GM23248 (cell line): ENCODE data around the gene MAPK8IP2. TPM values are rescaled to one million over a fixed set of nuclear protein-coding genes. Genes with fewer than 3 reads are reported as not detected.

Experiments
- DNase-seq: peaks from one replicate; pipeline ENCODE4 v3.0.0-alpha.2; 2015
- H2AFZ ChIP-seq: fragments of 200-600 bp; sonication (generic); 2 replicates; pipeline ENCODE4 v1.6.1; 2016; ENCODE audit warnings: antibody characterized with exemption
- H3F3A ChIP-seq: fragments of 200-600 bp; sonication (generic); 2 replicates; pipeline ENCODE4 v1.6.1; 2016; ENCODE audit warnings: mild to moderate bottlenecking, antibody characterized with exemption, mixed run types; ENCODE audit not compliant: insufficient read depth
- H3K27ac ChIP-seq: fragments of 200-600 bp; sonication (generic); 2 replicates; pipeline ENCODE4 v1.5.1; 2016; ENCODE audit warnings: mild to moderate bottlenecking
- H3K27me3 ChIP-seq: fragments of 200-600 bp; sonication (generic); replicated peaks from 2 replicates; pipeline ENCODE4 v1.6.1; 2016; ENCODE audit warnings: mild to moderate bottlenecking; ENCODE audit not compliant: insufficient read depth
- H3K36me3 ChIP-seq: fragments of 200-600 bp; sonication (generic); 2 replicates; pipeline ENCODE4 v1.6.1; 2016; ENCODE audit warnings: low read depth, mild to moderate bottlenecking
- H3K4me1 ChIP-seq: fragments of 200-600 bp; sonication (generic); 2 replicates; pipeline ENCODE4 v1.6.1; 2016; ENCODE audit warnings: mild to moderate bottlenecking; ENCODE audit not compliant: insufficient read depth
- H3K4me2 ChIP-seq: fragments of 200-600 bp; sonication (generic); one replicate; pipeline ENCODE4 v1.6.1; 2016; ENCODE audit warnings: mild to moderate bottlenecking; ENCODE audit not compliant: unreplicated experiment
- H3K4me3 ChIP-seq: fragments of 200-600 bp; sonication (generic); 2 replicates; pipeline ENCODE4 v1.5.1; 2016; ENCODE audit warnings: mild to moderate bottlenecking
- H3K79me2 ChIP-seq: fragments of 200-600 bp; sonication (generic); 2 replicates; pipeline ENCODE4 v1.6.1; 2016; ENCODE audit warnings: mild to moderate bottlenecking; ENCODE audit not compliant: insufficient read depth
- H3K9ac ChIP-seq: fragments of 200-600 bp; sonication (generic); 2 replicates; pipeline ENCODE4 v1.6.1; 2016; ENCODE audit warnings: mild to moderate bottlenecking
- H3K9me2 ChIP-seq: fragments of 200-600 bp; sonication (generic); 2 replicates; pipeline ENCODE4 v1.6.1; 2016; ENCODE audit warnings: mixed run types, mild to moderate bottlenecking, moderate library complexity; ENCODE audit not compliant: insufficient read depth
- H3K9me3 ChIP-seq: fragments of 200-600 bp; sonication (generic); one replicate; pipeline ENCODE4 v1.6.1; 2017; ENCODE audit warnings: low read depth
- H4K20me1 ChIP-seq: fragments of 200-600 bp; sonication (generic); 2 replicates; pipeline ENCODE4 v1.6.0; 2016; ENCODE audit not compliant: insufficient read depth
- EZH2 ChIP-seq: fragments of 200-600 bp; sonication (generic); IDR thresholded peaks from 2 replicates; pipeline ENCODE4 v1.6.1; 2018; ENCODE audit warnings: antibody characterized with exemption, mild to moderate bottlenecking; ENCODE audit not compliant: insufficient read depth, poor library complexity, severe bottlenecking
- EZH2phosphoT487 ChIP-seq: fragments of 200-600 bp; sonication (generic); IDR thresholded peaks from 2 replicates; pipeline ENCODE4 v1.6.1; 2018; ENCODE audit warnings: antibody characterized with exemption, moderate library complexity, mild to moderate bottlenecking, low read depth; ENCODE audit not compliant: insufficient read depth
- WGBS, 2 experiments: methylation state at CpG; one replicate each; pipeline ENCODE4 v1.1.6; 2015 to 2017; ENCODE audit warnings: low lambda C conversion rate in 2 of 2, low coverage in 1 of 2; ENCODE audit errors: missing lambda C conversion rate in 2 of 2; 5-methylcytosine and 5-hydroxymethylcytosine counted together
- in situ Hi-C: fragments of 300-500 bp; cut with MboI; formaldehyde crosslinking; loops from 2 replicates; pipeline ENCODE4 v1.15.0; 2020
- polyA plus RNA-seq: library from polyadenylated mRNA; unstranded; fragments of >200 nt; fragmentation: Nextera tagmentation; extraction: Ambion mirVana; gene quantifications from 2 replicates; pipeline ENCODE4 v1.2.1, GENCODE V29; 2016
- total RNA-seq: library from RNA; depleted of rRNA; stranded (reverse); fragments of >200 nt; shearing (Covaris generic); gene quantifications from 2 replicates; pipeline ENCODE4 v1.2.3, GENCODE V29; 2014

MAPK8IP2 gene
- total and polyA plus RNA-seq, 2 experiments from 2014 or later = 0.06 TPM; not detected in 1

DNA sequence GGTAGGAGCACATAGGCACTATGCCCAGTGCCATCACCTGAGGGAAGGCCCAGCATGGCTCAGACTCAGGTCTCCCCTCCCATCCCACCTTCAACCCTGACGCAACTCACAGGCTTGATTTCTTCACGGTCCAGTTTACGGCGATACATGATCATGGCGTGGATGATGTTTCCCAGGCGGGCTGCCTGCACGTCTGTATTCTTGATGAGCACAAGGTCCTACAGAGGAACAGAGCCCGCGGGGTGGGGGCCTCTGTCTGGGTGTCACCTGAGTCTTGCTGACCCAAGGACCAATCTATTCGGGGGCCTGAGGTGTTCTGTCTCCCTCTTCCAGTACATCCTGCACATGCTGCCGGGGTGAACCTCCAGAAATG lies 26.2 kb upstream of the MAPK8IP2 start:
- H3K27me3 ChIP-seq = no peaks in the 10 kb centered on the region
- no peak overlapping the region for H3K4me2 ChIP-seq
- H3K36me3 ChIP-seq = no peaks in the 10 kb centered on the region
- no peak overlapping the region for H3K9ac ChIP-seq
- H3K4me1 ChIP-seq = peaks cover 14% of the 10 kb centered on the region
- no peak overlapping the region for H3K27ac ChIP-seq
- H3K79me2 ChIP-seq = no peaks in the 10 kb centered on the region
- no peak overlapping the region for H2AFZ ChIP-seq
- WGBS, 2 experiments = 91 to 93% methylated on average over 11 of the region's 11 CpGs
- DNase-seq = no peak
- TF ChIP-seq EZH2phosphoT487 (no peak), EZH2 (no peak)
- no peaks in the 10 kb centered on the region for H3K9me3 ChIP-seq
- in situ Hi-C loops = no loop called here
- H3K9me2 ChIP-seq = no peaks in the 10 kb centered on the region
- no peaks in the 10 kb centered on the region for H3F3A ChIP-seq
- no peak overlapping the region for H3K4me3 ChIP-seq
- no peaks in the 10 kb centered on the region for H4K20me1 ChIP-seq

DNA sequence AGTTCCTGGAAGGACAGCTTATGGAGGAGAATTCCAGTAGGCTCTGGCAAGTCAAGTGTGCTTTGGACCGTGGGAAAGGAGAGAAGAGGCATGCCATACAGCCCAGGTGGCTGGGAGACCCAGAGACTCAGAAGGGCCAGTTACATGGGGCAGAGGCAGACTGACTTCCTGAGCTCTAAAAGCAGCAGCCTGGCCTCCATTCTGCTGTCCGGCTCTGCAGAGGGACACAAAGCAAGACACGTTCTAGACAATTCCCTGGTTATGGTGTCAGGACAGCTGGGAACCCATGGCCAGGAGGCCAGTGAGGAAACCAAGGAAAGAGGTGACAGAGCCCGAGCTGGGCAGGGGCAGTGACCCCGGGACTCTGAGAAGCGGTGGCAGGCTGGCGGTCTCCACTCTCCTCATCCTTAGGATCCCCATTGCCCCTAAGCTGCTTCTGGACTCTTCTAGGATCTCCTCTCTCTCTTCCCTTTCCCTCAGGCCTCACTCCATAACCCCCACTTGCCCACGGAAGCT lies 25.1 kb upstream of the MAPK8IP2 start:
- H2AFZ ChIP-seq = no peak overlapping the region
- DNase-seq = no peak
- H3K27me3 ChIP-seq = no peaks in the 10 kb centered on the region
- no peaks in the 10 kb centered on the region for H3K9me2 ChIP-seq
- H3K4me3 ChIP-seq = no peak overlapping the region
- 91 to 96% methylated on average over 8 of the region's 8 CpGs for WGBS, 2 experiments
- H3K27ac ChIP-seq = no peak overlapping the region
- no peaks in the 10 kb centered on the region for H3K9me3 ChIP-seq
- H3K4me2 ChIP-seq = no peak overlapping the region
- peaks cover 14% of the 10 kb centered on the region for H3K4me1 ChIP-seq
- TF ChIP-seq EZH2 = no peak
- TF ChIP-seq EZH2phosphoT487 = no peak
- no peaks in the 10 kb centered on the region for H3F3A ChIP-seq
- no peaks in the 10 kb centered on the region for H3K79me2 ChIP-seq
- H3K9ac ChIP-seq = no peak overlapping the region
- H3K36me3 ChIP-seq = no peaks in the 10 kb centered on the region
- H4K20me1 ChIP-seq = no peaks in the 10 kb centered on the region
- in situ Hi-C loops = no loop called here

DNA sequence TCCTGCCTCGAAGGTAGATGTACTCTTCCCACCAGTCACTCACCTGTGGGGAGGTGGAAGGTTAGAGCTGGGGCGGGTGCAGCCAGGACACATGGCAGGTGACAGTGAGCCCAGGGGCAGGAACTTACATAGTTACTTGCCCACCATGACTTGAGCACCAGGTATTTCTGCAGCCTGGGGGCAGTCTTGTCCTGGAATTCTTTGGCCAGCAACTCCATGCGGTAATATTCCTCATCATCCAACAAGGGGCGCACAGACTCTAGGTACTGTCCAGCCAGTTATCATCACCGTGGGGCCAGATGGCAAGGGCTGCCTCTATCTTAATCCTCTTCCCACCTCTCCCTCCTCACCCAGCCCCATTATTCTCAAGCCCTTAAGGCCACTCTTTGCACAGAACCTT lies 24.5 kb upstream of the MAPK8IP2 start:
- in situ Hi-C loops = no loop called here
- WGBS, 2 experiments = 81 to 89% methylated on average over 5 of the region's 5 CpGs
- Histone ChIP-seq H3K9ac (no peak overlapping the region), H3K27me3 (no peaks in the 10 kb centered on the region), H3K36me3 (no peaks in the 10 kb centered on the region), H3K4me2 (no peak overlapping the region), H3K27ac (no peak overlapping the region), H3K9me3 (no peaks in the 10 kb centered on the region), H3K79me2 (no peaks in the 10 kb centered on the region), H2AFZ (no peak overlapping the region), H3K9me2 (no peaks in the 10 kb centered on the region), H3F3A (no peaks in the 10 kb centered on the region), H3K4me1 (peaks cover 14% of the 10 kb centered on the region), H3K4me3 (no peak overlapping the region), H4K20me1 (no peaks in the 10 kb centered on the region)
- no peak for TF ChIP-seq EZH2phosphoT487
- peak; percentile 47 for DNase-seq

DNA sequence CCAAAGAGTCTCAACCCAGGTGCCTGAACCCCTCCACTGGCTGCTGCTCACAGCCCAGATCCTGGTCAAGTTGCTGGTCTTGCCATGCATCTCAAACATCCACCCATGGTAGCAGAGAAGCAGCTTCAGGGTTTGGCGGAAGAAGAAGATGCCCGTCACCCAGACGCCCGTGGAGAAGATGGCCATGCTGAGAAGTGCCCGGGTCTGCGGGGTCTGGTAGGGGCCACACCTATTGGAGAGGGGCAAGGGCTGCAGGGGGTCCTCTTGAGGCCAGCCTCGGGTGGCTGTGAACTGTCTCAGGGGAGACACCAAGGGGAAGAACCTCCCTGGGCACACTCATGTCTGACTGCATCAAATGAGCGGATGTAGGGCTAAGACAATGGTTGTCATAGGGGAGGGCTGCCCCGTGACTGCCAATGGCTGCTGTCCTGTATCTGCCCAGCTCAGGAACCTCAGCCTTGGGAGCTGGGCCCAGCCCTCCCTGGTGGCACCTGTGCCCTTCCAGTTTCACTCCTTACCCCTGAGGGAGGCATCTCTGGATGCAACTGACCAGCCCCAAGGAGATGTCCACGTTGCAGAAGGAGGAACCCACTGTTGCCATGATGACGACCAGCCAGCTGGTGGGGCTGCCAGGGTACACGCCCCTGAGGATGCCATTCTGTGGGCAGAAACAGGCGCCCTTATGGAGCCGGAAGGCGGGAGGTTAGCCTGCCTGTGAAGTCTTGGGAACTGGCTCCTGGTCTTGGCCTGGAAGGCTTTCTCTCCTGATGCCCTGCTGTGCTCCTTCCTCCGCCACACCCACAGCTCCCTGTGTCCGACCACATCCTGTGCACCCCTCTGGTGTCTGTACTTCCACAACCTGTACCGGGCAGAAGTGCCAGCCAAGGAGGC lies 23.5 kb upstream of the MAPK8IP2 start:
- in situ Hi-C loops = no loop called here
- Histone ChIP-seq H4K20me1 (no peaks in the 10 kb centered on the region), H3F3A (no peaks in the 10 kb centered on the region), H3K9me3 (no peaks in the 10 kb centered on the region), H3K4me2 (no peak overlapping the region), H3K27me3 (no peaks in the 10 kb centered on the region), H3K36me3 (no peaks in the 10 kb centered on the region), H2AFZ (no peak overlapping the region), H3K27ac (no peak overlapping the region), H3K79me2 (peaks cover 9% of the 10 kb centered on the region), H3K4me1 (peaks cover 17% of the 10 kb centered on the region), H3K9ac (no peak overlapping the region), H3K9me2 (no peaks in the 10 kb centered on the region), H3K4me3 (no peak overlapping the region)
- 69 to 71% methylated on average over 18 of the region's 18 CpGs for WGBS, 2 experiments
- no peak for DNase-seq
- no peak for TF ChIP-seq EZH2phosphoT487
- no peak for TF ChIP-seq EZH2

DNA sequence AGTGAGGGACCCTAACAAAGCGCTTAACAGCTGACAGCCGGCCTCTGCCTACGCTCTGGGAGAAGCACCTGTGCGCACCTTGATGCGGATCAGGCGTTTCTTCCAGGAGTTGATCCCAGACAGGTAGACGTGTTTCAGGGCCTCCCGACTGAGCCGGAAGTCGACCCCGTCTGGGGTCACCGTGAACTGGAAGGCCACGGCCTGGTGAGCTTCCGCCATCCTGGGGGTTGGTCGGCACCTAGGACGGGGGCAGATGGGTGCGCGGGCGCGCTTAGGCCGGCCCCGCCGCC lies 23.0 kb upstream of the MAPK8IP2 start:
- Histone ChIP-seq H4K20me1 (no peaks in the 10 kb centered on the region), H3K9me3 (no peaks in the 10 kb centered on the region), H3K79me2 (peaks cover 10% of the 10 kb centered on the region), H3F3A (no peaks in the 10 kb centered on the region), H2AFZ (no peak overlapping the region), H3K27ac (no peak overlapping the region), H3K4me1 (peaks cover 17% of the 10 kb centered on the region), H3K4me2 (no peak overlapping the region), H3K36me3 (no peaks in the 10 kb centered on the region), H3K9me2 (no peaks in the 10 kb centered on the region), H3K27me3 (no peaks in the 10 kb centered on the region), H3K9ac (no peak overlapping the region), H3K4me3 (no peak overlapping the region)
- no peak for DNase-seq
- in situ Hi-C loops = no loop called here
- TF ChIP-seq EZH2phosphoT487 = no peak
- TF ChIP-seq EZH2 = no peak
- 46 to 52% methylated on average over 13 to 21 of the region's 23 CpGs for WGBS, 2 experiments
